HEK293T (cell line): Measurements from ENCODE around the gene U2AF2.

Experiments
- CTCF ChIA-PET: fragments of 350-600 bp; formaldehyde crosslinking; extraction: SDS; loops from one replicate; lab custom pipeline; 2021; ENCODE audit warnings: antibody characterized with exemption, inconsistent platforms; lab: Yijun Ruan, JAX
- POLR2A ChIA-PET: fragments of 350-600 bp; formaldehyde crosslinking; extraction: SDS; loops from one replicate; lab custom pipeline; 2020; ENCODE audit warnings: antibody characterized with exemption, inconsistent platforms; lab: Yijun Ruan, JAX
- DNase-seq: peaks from one replicate; pipeline ENCODE4 v3.0.0; 2012; ENCODE audit warnings: mixed read lengths; ENCODE audit errors: extremely low spot score
- ARNT ChIP-seq: fragments of 450-650 bp; IDR thresholded peaks from 2 replicates; pipeline ENCODE4 v1.6.1; 2017; ENCODE audit warnings: mild to moderate bottlenecking
- BHLHE40 ChIP-seq: fragments of 450-650 bp; IDR thresholded peaks from 2 replicates; pipeline ENCODE4 v1.6.1; 2016; ENCODE audit warnings: mild to moderate bottlenecking, moderate library complexity, borderline replicate concordance
- CTBP1 ChIP-seq: fragments of 450-650 bp; IDR thresholded peaks from 2 replicates; pipeline ENCODE4 v1.6.1; 2016; ENCODE audit warnings: borderline replicate concordance
- ELF4 ChIP-seq: fragments of 450-650 bp; IDR thresholded peaks from 2 replicates; pipeline ENCODE4 v1.6.1; 2017; ENCODE audit warnings: antibody characterized with exemption
- FOXA1 ChIP-seq: fragments of 450-650 bp; IDR thresholded peaks from 2 replicates; pipeline ENCODE4 v1.6.1; 2016; ENCODE audit warnings: mild to moderate bottlenecking
- FOXK2 ChIP-seq: fragments of 450-650 bp; IDR thresholded peaks from 2 replicates; pipeline ENCODE4 v1.6.1; 2016; ENCODE audit warnings: mild to moderate bottlenecking
- FOXM1 ChIP-seq: fragments of 450-650 bp; IDR thresholded peaks from 2 replicates; pipeline ENCODE4 v1.6.1; 2017; ENCODE audit warnings: mild to moderate bottlenecking, borderline replicate concordance
- HDGF ChIP-seq: fragments of 450-650 bp; IDR thresholded peaks from 2 replicates; pipeline ENCODE4 v1.6.1; 2017; ENCODE audit warnings: antibody characterized with exemption, borderline replicate concordance
- L3MBTL2 ChIP-seq: fragments of 450-650 bp; conservative IDR thresholded peaks from 2 replicates; pipeline ENCODE4 v1.6.1; 2016; ENCODE audit warnings: mild to moderate bottlenecking
- LEF1 ChIP-seq: fragments of 450-650 bp; IDR thresholded peaks from 2 replicates; pipeline ENCODE4 v1.6.1; 2017; ENCODE audit warnings: mild to moderate bottlenecking, borderline replicate concordance
- NFRKB ChIP-seq: fragments of 450-650 bp; IDR thresholded peaks from 2 replicates; pipeline ENCODE4 v1.6.1; 2016; ENCODE audit warnings: mild to moderate bottlenecking, moderate library complexity
- SP1 ChIP-seq: fragments of 450-650 bp; IDR thresholded peaks from 2 replicates; pipeline ENCODE4 v1.6.1; 2017
- SUZ12 ChIP-seq: fragments of 450-650 bp; IDR thresholded peaks from 2 replicates; pipeline ENCODE4 v1.6.1; 2016; ENCODE audit warnings: mild to moderate bottlenecking
- TARDBP ChIP-seq: fragments of 450-650 bp; IDR thresholded peaks from 2 replicates; pipeline ENCODE4 v1.6.1; 2016
- ZNF384 ChIP-seq: fragments of 450-650 bp; IDR thresholded peaks from 2 replicates; pipeline ENCODE4 v1.6.1; 2016
- TF ChIP-seq, protein P1 (sequence below): fragments of 450-650 bp; IDR thresholded peaks from 2 replicates; pipeline ENCODE4 v1.6.1; 2016

U2AF2 gene

DNA sequence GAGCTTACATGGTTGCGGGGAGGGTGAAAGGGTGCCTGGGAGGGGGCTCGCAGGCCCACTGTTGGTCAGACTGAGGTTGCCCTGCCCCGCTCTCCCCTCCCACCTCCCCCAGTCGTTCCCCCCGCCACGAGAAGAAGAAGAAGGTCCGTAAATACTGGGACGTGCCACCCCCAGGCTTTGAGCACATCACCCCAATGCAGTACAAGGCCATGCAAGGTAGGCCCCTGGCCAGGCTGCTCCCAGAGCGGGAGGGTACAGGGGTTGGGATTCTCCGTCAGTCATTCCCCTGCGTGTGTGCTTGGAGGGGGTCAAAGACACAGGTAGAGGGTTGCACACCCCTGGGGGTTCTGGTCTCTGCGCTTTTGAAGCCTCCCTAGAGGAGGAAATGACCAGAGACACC, 5.6 kb downstream of the U2AF2 start:
- DNase-seq, result no peak
- TF ChIP-seq TARDBP (no peak), ZNF384 (no peak), SUZ12 (no peak), FOXK2 (no peak), FOXA1 (no peak), FOXM1 (no peak), ELF4 (no peak), HDGF (no peak), BHLHE40 (no peak), SP1 (no peak)
- TF ChIP-seq, protein P1, sequence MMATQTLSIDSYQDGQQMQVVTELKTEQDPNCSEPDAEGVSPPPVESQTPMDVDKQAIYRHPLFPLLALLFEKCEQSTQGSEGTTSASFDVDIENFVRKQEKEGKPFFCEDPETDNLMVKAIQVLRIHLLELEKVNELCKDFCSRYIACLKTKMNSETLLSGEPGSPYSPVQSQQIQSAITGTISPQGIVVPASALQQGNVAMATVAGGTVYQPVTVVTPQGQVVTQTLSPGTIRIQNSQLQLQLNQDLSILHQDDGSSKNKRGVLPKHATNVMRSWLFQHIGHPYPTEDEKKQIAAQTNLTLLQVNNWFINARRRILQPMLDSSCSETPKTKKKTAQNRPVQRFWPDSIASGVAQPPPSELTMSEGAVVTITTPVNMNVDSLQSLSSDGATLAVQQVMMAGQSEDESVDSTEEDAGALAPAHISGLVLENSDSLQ, result no peak
- ChIA-PET POLR2A (no interaction called here), CTCF (interaction anchor here (1.1 kb wide), 1 partner anchor 11 kb away, joined by 4 read pairs; no protein-coding TSS in a partner anchor)

DNA sequence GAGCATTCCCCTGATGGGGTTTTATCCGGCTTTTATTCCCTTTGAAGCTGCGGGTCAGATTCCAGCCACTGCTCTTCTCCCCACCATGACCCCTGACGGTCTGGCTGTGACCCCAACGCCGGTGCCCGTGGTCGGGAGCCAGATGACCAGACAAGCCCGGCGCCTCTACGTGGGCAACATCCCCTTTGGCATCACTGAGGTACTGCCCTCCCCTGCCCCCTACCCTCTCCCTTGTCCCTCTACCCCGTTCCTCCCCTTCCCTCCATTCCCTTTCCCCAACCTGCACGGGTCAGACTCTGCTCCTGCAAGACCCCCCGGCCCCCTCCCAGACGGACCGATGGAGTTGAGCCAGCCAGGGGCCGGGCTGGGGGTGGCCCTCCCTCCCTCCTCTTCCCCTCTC, 6.2 kb downstream of the U2AF2 start:
- CTCF ChIA-PET, result interaction anchor here (1.1 kb wide), 1 partner anchor 10 kb away, joined by 4 read pairs; no protein-coding TSS in a partner anchor
- no peak for DNase-seq
- no peak for TF ChIP-seq L3MBTL2
- no peak for TF ChIP-seq SP1
- TF ChIP-seq ARNT, result no peak
- TF ChIP-seq, protein P1, result no peak
- TF ChIP-seq NFRKB, result no peak
- no peak for TF ChIP-seq ELF4
- no peak for TF ChIP-seq ZNF384
- POLR2A ChIA-PET, result no interaction called here

DNA sequence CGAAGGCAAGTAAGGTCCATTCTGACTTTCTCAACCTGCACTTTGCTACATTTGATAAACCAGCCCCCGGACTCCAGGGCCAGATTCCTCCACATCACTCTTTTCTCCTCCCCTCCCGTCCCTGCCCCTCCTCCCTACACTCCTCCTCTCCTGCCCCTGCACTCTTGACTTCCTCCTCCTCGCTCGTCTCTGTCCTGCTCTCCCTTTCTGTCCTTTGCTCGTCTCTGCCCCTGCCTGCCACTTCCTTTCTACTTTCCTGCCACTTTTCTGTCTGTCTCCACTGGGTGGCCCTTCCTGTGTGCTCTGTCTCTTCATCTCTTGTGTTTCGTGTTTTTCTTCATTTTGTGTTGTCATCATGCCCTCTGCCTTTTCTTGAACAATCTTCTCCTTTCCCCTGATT, 7.0 kb downstream of the U2AF2 start:
- TF ChIP-seq FOXM1, result no peak
- no peak for TF ChIP-seq BHLHE40
- TF ChIP-seq FOXA1, result no peak
- no peak for TF ChIP-seq TARDBP
- no peak for TF ChIP-seq ZNF384
- TF ChIP-seq FOXK2, result no peak
- TF ChIP-seq NFRKB, result no peak
- TF ChIP-seq LEF1, result no peak
- no peak for TF ChIP-seq CTBP1
- no peak for TF ChIP-seq ELF4
- TF ChIP-seq, protein P1, result no peak
- no peak for DNase-seq
- POLR2A ChIA-PET, result no interaction called here
- CTCF ChIA-PET, result no interaction called here

DNA sequence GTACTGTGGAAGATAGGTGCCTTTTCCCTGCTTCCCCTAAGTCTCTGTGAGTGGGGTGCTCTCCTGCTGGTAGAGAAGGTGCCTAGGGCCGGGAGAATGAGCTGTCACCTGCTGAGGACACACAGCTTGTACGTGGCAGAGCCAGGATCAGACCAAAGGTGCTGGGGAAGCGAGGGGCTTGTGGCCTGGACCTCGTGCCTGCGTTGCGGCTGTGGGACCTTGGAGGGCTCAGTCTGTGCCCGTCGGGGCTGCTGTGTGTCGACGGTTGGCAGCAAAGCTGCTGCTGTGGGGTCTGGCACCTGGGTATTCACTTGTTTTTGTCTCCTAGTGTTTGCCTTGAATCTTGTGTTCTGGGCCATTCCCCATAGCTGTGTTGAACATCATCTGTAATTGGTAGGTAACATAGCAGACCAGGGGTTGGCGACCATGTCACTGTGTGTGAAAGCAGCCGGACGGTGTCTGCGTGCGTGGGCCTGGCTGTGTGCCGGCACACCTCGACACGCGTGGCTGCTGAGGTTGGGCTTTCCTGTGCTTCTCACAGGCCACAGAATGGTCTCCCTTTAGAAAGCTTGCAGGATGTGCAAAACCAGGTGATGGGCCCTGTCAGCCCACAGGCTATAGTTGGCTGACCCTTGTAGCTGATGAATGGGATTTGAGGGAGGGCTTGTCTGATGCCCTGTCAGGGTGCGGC, 9.2 kb downstream of the U2AF2 start:
- POLR2A ChIA-PET, result interaction anchor here (0.9 to 1.0 kb wide), 2 partner anchors 10 to 29 kb away, joined by 4 read pairs; no protein-coding TSS in a partner anchor
- no peak for TF ChIP-seq CTBP1
- TF ChIP-seq ELF4, result no peak
- TF ChIP-seq FOXM1, result no peak
- no peak for TF ChIP-seq L3MBTL2
- TF ChIP-seq LEF1, result no peak
- no peak for TF ChIP-seq SP1
- no peak for TF ChIP-seq NFRKB
- TF ChIP-seq, protein P1, result no peak
- CTCF ChIA-PET, result no interaction called here
- DNase-seq, result no peak

DNA sequence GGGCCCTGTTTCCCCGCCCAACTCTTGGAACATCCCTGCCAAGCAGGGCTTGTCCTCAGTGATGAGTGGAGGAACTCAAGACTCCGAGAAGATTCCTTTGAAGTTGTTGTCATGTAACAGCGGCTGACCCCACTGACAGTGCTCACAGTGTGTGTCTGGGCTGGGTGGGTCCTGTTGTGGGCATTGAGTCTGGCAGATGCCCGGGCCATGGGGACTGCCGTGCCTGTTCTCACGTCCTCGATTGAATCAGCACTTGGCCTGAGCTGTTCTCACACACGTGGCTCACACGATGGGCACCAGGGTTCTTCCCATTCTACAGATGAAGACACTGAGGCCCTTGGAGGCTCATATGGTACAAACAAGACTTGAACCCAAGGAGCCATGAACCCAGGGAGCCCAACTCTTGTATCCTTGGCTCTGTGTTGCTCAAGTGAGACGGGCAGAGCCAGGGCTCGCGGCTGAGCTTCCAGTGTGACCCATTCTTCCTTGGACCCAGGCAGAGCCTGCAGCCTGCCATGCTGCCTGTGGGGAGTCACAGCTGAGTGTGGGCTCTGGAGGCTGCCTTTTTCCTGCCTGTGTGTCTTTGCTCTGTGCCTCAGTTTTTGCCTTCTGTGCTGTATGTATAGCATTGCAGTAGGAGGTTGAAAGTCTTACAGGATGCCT, 11.6 kb downstream of the U2AF2 start:
- DNase-seq, result no peak
- TF ChIP-seq L3MBTL2 (no peak), ZNF384 (no peak), FOXA1 (no peak), SUZ12 (no peak), FOXM1 (no peak), FOXK2 (no peak), CTBP1 (no peak), ARNT (no peak)
- TF ChIP-seq, protein P1, result no peak
- POLR2A ChIA-PET, result no interaction called here
- CTCF ChIA-PET, result interaction anchor here (1.0 kb wide), 1 partner anchor 12 kb away, joined by 3 read pairs; no protein-coding TSS in a partner anchor
